GM23338 (cell line): ENCODE results near the gene IRS1. TPM values are rescaled to one million over a fixed set of nuclear protein-coding genes. Genes with fewer than 3 reads are reported as not detected.

Experiments
- ATAC-seq: fragments of 200-7000 bp; cut with Tn5 transposase; 3 replicates; pipeline ENCODE4 v1.9.1; 2020
- DNase-seq: peaks from one replicate; pipeline ENCODE4 v3.0.0-alpha.2; 2015; ENCODE audit warnings: low spot score
- H2AFZ ChIP-seq: fragments of 200-600 bp; sonication (generic); 2 replicates; pipeline ENCODE4 v1.8.0; 2016; ENCODE audit warnings: antibody characterized with exemption, mild to moderate bottlenecking, moderate library complexity
- H3F3A ChIP-seq: fragments of 200-600 bp; sonication (generic); replicated peaks from 2 replicates; pipeline ENCODE4 v1.8.0; 2017; ENCODE audit warnings: antibody characterized with exemption, mixed run types, low read depth
- H3K27ac ChIP-seq: fragments of 200-600 bp; sonication (generic); 2 replicates; pipeline ENCODE4 v1.6.1; 2016; ENCODE audit warnings: low read depth
- H3K27me3 ChIP-seq: fragments of 200-600 bp; sonication (generic); 2 replicates; pipeline ENCODE4 v1.8.0; 2016; ENCODE audit warnings: mild to moderate bottlenecking, mixed run types, moderate library complexity; ENCODE audit not compliant: insufficient read depth
- H3K36me3 ChIP-seq: fragments of 200-600 bp; sonication (generic); 2 replicates; pipeline ENCODE4 v1.8.0; 2016; ENCODE audit warnings: mild to moderate bottlenecking; ENCODE audit not compliant: insufficient read depth
- H3K4me1 ChIP-seq: fragments of 200-600 bp; sonication (generic); 2 replicates; pipeline ENCODE4 v1.8.0; 2016; ENCODE audit warnings: mild to moderate bottlenecking, moderate library complexity; ENCODE audit not compliant: insufficient read depth
- H3K4me2 ChIP-seq: fragments of 200-600 bp; sonication (generic); 2 replicates; pipeline ENCODE4 v1.7.1; 2017; ENCODE audit warnings: mixed run types
- H3K4me3 ChIP-seq: fragments of 200-600 bp; sonication (generic); 2 replicates; pipeline ENCODE4 v1.6.1; 2016; ENCODE audit warnings: mixed run types
- H3K79me2 ChIP-seq: fragments of 200-600 bp; sonication (generic); replicated peaks from 2 replicates; pipeline ENCODE4 v1.8.0; 2017; ENCODE audit warnings: mild to moderate bottlenecking; ENCODE audit not compliant: insufficient read depth
- H3K9me2 ChIP-seq: fragments of 200-600 bp; sonication (generic); 2 replicates; pipeline ENCODE4 v1.8.0; 2017; ENCODE audit not compliant: insufficient read depth
- H4K20me1 ChIP-seq: fragments of 200-600 bp; sonication (generic); replicated peaks from 2 replicates; pipeline ENCODE4 v1.8.0; 2017; ENCODE audit warnings: mild to moderate bottlenecking; ENCODE audit not compliant: insufficient read depth
- H3K27ac Mint-ChIP-seq: 2 replicates; pipeline ENCODE4 v1.8.0; 2020; ENCODE audit warnings: inconsistent platforms, mild to moderate bottlenecking, moderate library complexity, mixed read lengths
- H3K27me3 Mint-ChIP-seq: 3 replicates; pipeline ENCODE4 v1.8.0; 2022; ENCODE audit warnings: low read depth, mild to moderate bottlenecking, moderate library complexity, mixed read lengths, inconsistent platforms; ENCODE audit not compliant: insufficient read depth, poor library complexity
- H3K36me3 Mint-ChIP-seq: 3 replicates; pipeline ENCODE4 v1.8.0; 2021; ENCODE audit warnings: low read depth, mild to moderate bottlenecking, inconsistent platforms, moderate library complexity, mixed read lengths
- H3K4me1 Mint-ChIP-seq: 3 replicates; pipeline ENCODE4 v1.8.0; 2020; ENCODE audit warnings: mild to moderate bottlenecking, inconsistent platforms, mixed read lengths
- H3K4me3 Mint-ChIP-seq: 3 replicates; pipeline ENCODE4 v1.8.0; 2021; ENCODE audit warnings: moderate library complexity, mild to moderate bottlenecking, inconsistent platforms, mixed read lengths
- H3K9me3 Mint-ChIP-seq: 3 replicates; pipeline ENCODE4 v1.8.0; 2020; ENCODE audit warnings: moderate library complexity, mild to moderate bottlenecking, inconsistent platforms, mixed read lengths
- EZH2 ChIP-seq: fragments of 200-600 bp; sonication (generic); IDR thresholded peaks from one replicate; pipeline ENCODE4 v1.8.0; 2017; ENCODE audit warnings: antibody characterized with exemption, mild to moderate bottlenecking, low read depth; ENCODE audit not compliant: unreplicated experiment
- POLR2AphosphoS5 ChIP-seq: IDR thresholded peaks from 2 replicates; pipeline ENCODE4 v1.6.1; 2016; ENCODE audit warnings: antibody characterized with exemption, low read depth
- STAT1 ChIP-seq: IDR thresholded peaks from one replicate; pipeline ENCODE4 v1.6.1; 2016; ENCODE audit warnings: antibody characterized with exemption; ENCODE audit not compliant: unreplicated experiment
- ZNF114 ChIP-seq: fragments of 250-450 bp; sonication (Bioruptor Pico); IDR thresholded peaks from 2 replicates; pipeline ENCODE4 v1.5.0; 2020; ENCODE audit warnings: mild to moderate bottlenecking, moderate library complexity
- ZNF331 ChIP-seq: fragments of 250-450 bp; sonication (Bioruptor Pico); IDR thresholded peaks from 2 replicates; pipeline ENCODE4 v1.5.0; 2020; ENCODE audit warnings: low read depth, mild to moderate bottlenecking, moderate library complexity
- polyA plus RNA-seq: library from polyadenylated mRNA; unstranded; fragments of >200 nt; fragmentation: Nextera tagmentation; extraction: Ambion mirVana; gene quantifications from 2 replicates; pipeline ENCODE4 v1.2.1, GENCODE V29; 2016
- total RNA-seq: library from RNA; depleted of rRNA; stranded (reverse); fragments of >200 nt; shearing (Covaris generic); gene quantifications from 2 replicates; pipeline ENCODE4 v1.2.3, GENCODE V29; 2014
- TF ChIP-seq, protein P1 (sequence below), 2 experiments: fragments of 200-600 bp in 1 of 2; sonication (generic) in 1 of 2; conservative IDR thresholded peaks; 2 replicates each; pipeline versions ENCODE4 v1.5.1 to v1.6.1; 2016 to 2017; ENCODE audit warnings: antibody characterized with exemption in 2 of 2, low read depth in 2 of 2, mild to moderate bottlenecking in 2 of 2, moderate library complexity in 1 of 2
- TF ChIP-seq, protein P2 (sequence below): IDR thresholded peaks from 2 replicates; pipeline ENCODE4 v1.6.1; 2016; ENCODE audit warnings: antibody characterized with exemption
- TF ChIP-seq, protein P3 (sequence below): fragments of 250-450 bp; sonication (Bioruptor Pico); IDR thresholded peaks from 2 replicates; pipeline ENCODE4 v1.5.0; 2020; ENCODE audit warnings: mild to moderate bottlenecking, moderate library complexity

The IRS1 gene
- total and polyA plus RNA-seq, 2 experiments from 2014 or later = 6.9 to 26.2 TPM

DNA sequence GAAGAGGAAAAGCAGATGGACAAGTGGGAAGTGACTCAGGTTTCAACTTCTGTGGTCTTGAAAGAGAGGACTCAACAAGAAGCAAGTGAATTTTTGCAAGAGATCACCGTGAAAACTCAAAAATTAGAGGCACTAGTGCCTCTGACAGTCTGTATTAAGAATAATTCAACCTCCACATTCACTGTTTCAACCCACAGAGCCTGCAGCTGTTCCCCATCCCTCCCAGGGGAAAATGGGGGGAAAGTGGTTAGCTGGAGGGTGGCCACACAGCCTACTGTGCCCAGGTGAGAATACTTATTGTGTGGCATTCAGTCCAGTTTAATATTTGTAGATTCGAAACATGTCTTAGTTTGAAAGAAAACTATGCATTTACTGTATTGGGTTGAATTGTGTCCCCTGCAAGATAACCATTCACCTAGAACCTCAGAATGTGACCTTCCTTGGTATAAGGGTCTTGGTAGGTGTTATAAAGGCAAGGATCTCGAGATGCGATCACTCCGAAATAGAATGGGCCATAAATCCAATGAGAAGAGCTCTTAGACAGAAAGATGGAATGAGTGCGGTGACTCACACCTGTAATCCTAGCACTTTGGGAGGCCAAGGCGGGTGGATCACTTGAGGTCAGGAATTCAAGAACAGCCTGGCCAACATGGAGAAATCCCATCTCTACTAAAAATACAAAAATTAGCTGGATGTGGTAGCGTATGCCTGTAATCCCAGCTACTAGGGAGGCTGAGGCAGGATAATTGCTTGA lies 94.3 kb downstream of the IRS1 start (continued):
- TF ChIP-seq POLR2AphosphoS5 = no peak
- TF ChIP-seq, protein P1, sequence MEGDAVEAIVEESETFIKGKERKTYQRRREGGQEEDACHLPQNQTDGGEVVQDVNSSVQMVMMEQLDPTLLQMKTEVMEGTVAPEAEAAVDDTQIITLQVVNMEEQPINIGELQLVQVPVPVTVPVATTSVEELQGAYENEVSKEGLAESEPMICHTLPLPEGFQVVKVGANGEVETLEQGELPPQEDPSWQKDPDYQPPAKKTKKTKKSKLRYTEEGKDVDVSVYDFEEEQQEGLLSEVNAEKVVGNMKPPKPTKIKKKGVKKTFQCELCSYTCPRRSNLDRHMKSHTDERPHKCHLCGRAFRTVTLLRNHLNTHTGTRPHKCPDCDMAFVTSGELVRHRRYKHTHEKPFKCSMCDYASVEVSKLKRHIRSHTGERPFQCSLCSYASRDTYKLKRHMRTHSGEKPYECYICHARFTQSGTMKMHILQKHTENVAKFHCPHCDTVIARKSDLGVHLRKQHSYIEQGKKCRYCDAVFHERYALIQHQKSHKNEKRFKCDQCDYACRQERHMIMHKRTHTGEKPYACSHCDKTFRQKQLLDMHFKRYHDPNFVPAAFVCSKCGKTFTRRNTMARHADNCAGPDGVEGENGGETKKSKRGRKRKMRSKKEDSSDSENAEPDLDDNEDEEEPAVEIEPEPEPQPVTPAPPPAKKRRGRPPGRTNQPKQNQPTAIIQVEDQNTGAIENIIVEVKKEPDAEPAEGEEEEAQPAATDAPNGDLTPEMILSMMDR (conservative IDR thresholded peaks at IDR 0.05; ENCODE audit: low read depth in 2 of 2) = no peak

DNA sequence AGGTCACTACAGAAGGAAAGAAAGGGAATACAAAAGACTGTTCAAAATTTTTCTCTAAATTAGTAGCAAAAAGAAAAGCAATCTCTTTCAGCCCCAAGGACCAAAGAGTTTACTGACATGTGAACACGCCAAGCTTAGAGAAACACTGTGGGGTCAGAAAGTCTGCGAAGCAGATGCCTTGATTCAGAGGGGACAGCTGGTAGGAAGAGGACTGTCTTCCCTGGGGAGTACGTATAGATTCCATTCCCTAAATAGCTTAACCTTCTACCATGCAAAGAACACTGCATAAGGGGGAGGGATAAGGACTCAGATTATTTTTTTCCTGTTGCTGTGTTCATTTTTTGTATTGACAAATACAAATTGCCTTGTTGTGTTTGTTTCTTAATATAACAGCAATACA lies 96.1 kb downstream of the IRS1 start:
- ATAC-seq = no peak
- Mint-ChIP-seq H3K4me1 (no peaks in the 10 kb centered on the region), H3K9me3 (no peaks in the 10 kb centered on the region), H3K36me3 (no peaks in the 10 kb centered on the region), H3K4me3 (no peak overlapping the region), H3K27me3 (no peaks in the 10 kb centered on the region), H3K27ac (no peak overlapping the region)
- H3K4me1 ChIP-seq = no peaks in the 10 kb centered on the region
- 0 out of 2 replicates have a peak, but pooled peaks cover 11% of the 10 kb centered on the region for H3K9me2 ChIP-seq
- H3K27ac ChIP-seq = no peak overlapping the region
- H3K36me3 ChIP-seq = no peaks in the 10 kb centered on the region
- no peaks in the 10 kb centered on the region for H3K79me2 ChIP-seq
- H3F3A ChIP-seq = no peaks in the 10 kb centered on the region
- H3K27me3 ChIP-seq = no peaks in the 10 kb centered on the region
- H3K4me2 ChIP-seq = no peak overlapping the region
- no peak for DNase-seq
- no peaks in the 10 kb centered on the region for H4K20me1 ChIP-seq
- H3K4me3 ChIP-seq = no peak overlapping the region
- TF ChIP-seq, protein P2, sequence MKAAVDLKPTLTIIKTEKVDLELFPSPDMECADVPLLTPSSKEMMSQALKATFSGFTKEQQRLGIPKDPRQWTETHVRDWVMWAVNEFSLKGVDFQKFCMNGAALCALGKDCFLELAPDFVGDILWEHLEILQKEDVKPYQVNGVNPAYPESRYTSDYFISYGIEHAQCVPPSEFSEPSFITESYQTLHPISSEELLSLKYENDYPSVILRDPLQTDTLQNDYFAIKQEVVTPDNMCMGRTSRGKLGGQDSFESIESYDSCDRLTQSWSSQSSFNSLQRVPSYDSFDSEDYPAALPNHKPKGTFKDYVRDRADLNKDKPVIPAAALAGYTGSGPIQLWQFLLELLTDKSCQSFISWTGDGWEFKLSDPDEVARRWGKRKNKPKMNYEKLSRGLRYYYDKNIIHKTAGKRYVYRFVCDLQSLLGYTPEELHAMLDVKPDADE = no peak
- TF ChIP-seq, protein P1 (conservative IDR thresholded peaks at IDR 0.05; ENCODE audit: low read depth in 2 of 2) = no peak
- no peak for TF ChIP-seq ZNF331 (CRISPR knock-in tag)
- TF ChIP-seq STAT1 = no peak
- TF ChIP-seq EZH2 = no peak
- TF ChIP-seq, protein P3, sequence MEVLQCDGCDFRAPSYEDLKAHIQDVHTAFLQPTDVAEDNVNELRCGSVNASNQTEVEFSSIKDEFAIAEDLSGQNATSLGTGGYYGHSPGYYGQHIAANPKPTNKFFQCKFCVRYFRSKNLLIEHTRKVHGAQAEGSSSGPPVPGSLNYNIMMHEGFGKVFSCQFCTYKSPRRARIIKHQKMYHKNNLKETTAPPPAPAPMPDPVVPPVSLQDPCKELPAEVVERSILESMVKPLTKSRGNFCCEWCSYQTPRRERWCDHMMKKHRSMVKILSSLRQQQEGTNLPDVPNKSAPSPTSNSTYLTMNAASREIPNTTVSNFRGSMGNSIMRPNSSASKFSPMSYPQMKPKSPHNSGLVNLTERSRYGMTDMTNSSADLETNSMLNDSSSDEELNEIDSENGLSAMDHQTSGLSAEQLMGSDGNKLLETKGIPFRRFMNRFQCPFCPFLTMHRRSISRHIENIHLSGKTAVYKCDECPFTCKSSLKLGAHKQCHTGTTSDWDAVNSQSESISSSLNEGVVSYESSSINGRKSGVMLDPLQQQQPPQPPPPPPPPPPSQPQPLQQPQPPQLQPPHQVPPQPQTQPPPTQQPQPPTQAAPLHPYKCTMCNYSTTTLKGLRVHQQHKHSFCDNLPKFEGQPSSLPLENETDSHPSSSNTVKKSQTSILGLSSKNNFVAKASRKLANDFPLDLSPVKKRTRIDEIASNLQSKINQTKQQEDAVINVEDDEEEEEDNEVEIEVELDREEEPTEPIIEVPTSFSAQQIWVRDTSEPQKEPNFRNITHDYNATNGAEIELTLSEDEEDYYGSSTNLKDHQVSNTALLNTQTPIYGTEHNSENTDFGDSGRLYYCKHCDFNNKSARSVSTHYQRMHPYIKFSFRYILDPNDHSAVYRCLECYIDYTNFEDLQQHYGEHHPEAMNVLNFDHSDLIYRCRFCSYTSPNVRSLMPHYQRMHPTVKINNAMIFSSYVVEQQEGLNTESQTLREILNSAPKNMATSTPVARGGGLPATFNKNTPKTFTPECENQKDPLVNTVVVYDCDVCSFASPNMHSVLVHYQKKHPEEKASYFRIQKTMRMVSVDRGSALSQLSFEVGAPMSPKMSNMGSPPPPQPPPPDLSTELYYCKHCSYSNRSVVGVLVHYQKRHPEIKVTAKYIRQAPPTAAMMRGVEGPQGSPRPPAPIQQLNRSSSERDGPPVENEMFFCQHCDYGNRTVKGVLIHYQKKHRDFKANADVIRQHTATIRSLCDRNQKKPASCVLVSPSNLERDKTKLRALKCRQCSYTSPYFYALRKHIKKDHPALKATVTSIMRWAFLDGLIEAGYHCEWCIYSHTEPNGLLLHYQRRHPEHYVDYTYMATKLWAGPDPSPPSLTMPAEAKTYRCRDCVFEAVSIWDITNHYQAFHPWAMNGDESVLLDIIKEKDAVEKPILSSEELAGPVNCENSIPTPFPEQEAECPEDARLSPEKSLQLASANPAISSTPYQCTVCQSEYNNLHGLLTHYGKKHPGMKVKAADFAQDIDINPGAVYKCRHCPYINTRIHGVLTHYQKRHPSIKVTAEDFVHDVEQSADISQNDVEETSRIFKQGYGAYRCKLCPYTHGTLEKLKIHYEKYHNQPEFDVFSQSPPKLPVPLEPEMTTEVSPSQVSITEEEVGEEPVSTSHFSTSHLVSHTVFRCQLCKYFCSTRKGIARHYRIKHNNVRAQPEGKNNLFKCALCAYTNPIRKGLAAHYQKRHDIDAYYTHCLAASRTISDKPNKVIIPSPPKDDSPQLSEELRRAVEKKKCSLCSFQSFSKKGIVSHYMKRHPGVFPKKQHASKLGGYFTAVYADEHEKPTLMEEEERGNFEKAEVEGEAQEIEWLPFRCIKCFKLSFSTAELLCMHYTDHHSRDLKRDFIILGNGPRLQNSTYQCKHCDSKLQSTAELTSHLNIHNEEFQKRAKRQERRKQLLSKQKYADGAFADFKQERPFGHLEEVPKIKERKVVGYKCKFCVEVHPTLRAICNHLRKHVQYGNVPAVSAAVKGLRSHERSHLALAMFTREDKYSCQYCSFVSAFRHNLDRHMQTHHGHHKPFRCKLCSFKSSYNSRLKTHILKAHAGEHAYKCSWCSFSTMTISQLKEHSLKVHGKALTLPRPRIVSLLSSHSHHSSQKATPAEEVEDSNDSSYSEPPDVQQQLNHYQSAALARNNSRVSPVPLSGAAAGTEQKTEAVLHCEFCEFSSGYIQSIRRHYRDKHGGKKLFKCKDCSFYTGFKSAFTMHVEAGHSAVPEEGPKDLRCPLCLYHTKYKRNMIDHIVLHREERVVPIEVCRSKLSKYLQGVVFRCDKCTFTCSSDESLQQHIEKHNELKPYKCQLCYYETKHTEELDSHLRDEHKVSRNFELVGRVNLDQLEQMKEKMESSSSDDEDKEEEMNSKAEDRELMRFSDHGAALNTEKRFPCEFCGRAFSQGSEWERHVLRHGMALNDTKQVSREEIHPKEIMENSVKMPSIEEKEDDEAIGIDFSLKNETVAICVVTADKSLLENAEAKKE (CRISPR knock-in tag) = no peak
- no peak for TF ChIP-seq ZNF114
- H2AFZ ChIP-seq = no peak overlapping the region
